Mesenteric fat pad (tissue), 1 donor: ENCODE measurements around the gene PAWR. TPM values are rescaled to one million over a fixed set of nuclear protein-coding genes. Genes with fewer than 3 reads are reported as not detected.
A peak's percentile ranks its signal among the peaks of the same experiment; 100 is the strongest.

ENCODE experiments used
- DNase-seq: peaks from one replicate; pipeline ENCODE4 v3.0.0-alpha.2; 2020; ENCODE audit warnings: low spot score
- long read RNA-seq: library from polyadenylated mRNA; unstranded; transcript quantifications from one replicate; pipeline ENCODE4 v2.0.0, GENCODE V29; 2020
- total RNA-seq: library from RNA; stranded (reverse); fragmentation: NEBNext Ultra II Directional; extraction: Animal tissue kit (Norgen Biotek cat#: 25700); gene quantifications from one replicate; pipeline ENCODE4 v1.2.1, GENCODE V29; 2021
- donor health status: DM: yes; HTN: yes; CAD: no.

PAWR gene, protein sequence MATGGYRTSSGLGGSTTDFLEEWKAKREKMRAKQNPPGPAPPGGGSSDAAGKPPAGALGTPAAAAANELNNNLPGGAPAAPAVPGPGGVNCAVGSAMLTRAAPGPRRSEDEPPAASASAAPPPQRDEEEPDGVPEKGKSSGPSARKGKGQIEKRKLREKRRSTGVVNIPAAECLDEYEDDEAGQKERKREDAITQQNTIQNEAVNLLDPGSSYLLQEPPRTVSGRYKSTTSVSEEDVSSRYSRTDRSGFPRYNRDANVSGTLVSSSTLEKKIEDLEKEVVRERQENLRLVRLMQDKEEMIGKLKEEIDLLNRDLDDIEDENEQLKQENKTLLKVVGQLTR
- 25.9 TPM for total RNA-seq
- long read RNA-seq, partial matches to known transcripts = 0 of 3 reads
- long read RNA-seq, other reads (novel, unspliced or antisense) = 2 of 3 reads

DNA sequence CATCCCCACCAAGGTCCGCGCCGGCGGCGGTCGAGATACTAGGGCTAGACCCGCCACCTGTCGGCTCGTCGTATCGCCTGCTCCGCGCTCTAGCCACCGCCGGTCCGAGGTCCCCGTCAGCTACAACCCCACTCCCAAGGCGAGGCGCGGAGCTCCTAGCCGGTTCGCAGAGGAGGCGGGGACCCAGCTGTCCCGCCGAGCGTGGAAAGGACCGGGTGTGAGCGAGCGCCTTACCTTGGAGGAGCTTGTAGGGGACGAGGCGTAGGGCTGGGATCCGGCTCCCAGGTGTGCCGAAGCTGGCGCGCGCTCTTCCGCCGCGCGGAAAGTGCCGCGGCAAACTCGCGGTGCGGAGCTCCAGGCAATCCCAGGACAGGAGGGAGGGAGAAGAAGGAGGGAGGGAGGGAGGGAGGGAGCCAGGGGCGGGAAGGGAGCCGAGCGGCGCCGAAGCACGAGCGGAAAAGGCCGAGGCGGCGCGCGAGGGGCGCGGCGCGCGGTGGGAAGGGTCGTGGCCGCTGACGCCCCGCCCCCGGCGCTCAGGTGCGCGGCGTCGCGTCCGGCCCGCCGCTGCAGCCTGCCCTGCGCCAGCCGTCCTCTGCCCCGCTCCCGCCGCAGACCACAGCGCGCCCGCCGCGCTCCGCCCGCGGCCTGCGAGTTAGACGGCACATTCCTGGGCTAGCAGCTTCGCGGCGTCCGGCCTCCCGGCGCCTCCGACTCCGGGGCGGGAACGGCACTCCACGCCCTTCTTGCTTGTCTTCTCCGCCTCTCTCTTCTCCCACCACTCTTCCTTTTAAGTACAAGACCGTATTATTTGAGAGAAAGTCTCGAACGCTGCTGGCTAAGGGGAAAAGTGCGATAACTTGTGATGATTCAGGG, at the start of gene PAWR:
Gene PAWR, minus strand, starts transcription at position 327 of the 873 bp plus-strand sequence. CDS start 720 bp downstream, outside the sequence.
- peak; percentile 90 for DNase-seq

DNA sequence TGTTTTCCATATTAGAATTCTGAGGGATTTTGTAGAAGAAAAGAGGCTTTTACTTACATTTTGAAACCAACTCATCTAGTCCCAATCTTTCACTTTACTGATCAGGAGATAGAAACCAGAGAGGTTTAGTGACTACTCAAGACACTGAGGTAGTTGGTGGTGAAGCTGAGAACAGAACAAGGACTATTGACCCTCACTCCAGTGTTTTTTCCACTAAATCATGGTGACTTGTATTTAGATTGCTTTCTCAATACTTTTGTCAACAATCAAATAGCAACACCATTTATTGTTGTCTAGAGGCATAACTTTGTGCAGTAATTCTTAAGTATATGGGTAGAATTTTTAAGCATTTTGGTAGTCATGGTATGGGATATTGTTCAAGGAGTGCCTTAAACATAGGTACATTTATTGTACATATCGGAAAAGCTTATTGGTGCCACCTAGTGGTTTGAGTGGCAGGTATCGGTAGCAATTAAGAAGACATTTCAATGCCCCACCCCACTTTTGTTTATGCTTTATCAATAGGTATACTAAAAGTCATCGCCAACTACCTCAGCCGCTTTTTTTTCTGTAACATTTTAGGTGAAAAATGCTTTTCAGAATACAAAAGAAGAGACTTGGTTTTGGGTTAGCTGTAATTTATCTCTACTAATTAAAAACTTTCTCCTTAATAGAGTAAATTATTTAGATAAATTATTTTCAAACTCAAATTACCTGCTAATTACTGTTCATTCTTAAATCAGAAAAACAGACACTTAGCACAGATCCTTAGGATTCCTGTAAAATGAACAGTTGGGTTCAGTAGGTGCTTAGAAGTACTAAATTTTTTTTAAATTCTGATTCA, 47.3 kb upstream of the PAWR start:
- DNase-seq = no peak

DNA sequence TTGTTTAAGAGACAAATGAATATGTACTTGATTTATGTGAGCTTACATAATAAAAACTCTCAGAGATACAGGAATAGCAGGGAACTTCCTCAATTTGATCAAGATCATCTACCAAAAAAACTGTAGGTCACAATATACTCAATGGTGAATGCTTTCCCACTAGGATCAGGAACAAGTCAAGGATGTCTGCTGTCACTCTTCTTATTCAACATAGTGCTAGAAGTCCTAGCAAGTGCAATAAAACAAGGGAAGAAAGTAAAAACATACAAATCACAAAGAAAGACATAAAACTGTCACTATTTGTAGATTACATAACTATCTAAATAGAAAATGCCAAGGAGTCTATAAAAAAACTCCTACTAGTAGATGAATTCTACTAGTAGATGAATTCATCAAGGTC, 41.9 kb upstream of the PAWR start:
- no peak for DNase-seq

DNA sequence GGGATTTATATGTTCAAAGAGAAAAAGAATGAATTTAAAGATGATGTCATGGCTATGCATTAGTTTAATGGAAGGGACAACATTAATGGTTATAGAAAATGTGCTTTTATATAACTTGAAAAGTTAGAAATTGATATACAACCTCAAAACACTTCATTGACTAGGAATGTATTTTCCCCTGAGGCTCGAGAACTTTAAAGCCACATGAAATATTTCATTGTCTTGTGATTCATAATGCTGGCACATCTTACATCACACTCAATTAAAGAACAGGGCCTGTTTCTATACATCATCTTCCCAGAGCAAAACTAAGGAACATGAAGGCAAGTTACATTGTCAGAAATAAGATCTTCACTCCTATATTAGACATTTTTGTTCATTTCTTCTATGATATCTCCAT, 35.2 kb upstream of the PAWR start:
- DNase-seq = no peak

DNA sequence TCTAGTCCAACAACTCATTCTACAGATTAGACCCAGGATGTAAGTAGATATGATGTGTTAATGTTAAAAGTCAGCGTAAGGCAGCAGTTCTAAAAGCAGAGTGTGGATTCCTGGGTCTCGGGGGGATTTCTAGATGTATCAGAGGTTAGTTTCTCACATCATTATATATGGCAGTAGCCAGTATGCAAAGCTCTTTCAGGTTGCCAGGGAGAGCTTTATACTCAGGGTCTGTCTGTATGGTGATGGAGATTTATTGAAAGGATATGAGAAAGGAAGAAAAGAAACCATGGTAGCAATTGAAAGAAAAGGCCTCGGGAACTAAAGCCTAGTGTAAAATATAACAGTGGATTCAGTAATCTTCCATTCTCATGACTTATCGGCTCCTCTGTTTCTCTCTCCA, 26.2 kb upstream of the PAWR start:
- no peak for DNase-seq

DNA sequence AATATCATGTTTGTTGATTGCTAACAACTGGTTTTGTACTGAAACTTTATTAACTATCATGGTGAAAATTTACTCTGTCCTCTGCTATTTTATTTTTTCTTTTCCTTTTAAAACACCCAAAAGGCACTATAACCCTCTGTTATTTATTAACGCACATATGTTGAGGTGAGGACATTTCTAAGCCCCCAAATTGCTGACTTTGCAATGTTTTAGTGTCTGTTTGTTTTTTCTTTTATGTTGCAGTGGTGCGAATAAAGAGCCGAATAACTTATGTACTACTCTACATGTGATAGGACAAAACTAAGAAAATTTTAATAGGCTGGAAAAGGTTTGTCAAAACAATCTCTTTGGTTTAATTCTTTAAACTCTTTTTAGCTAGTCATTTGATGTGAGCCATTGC, 24.5 kb upstream of the PAWR start:
- DNase-seq = no peak

DNA sequence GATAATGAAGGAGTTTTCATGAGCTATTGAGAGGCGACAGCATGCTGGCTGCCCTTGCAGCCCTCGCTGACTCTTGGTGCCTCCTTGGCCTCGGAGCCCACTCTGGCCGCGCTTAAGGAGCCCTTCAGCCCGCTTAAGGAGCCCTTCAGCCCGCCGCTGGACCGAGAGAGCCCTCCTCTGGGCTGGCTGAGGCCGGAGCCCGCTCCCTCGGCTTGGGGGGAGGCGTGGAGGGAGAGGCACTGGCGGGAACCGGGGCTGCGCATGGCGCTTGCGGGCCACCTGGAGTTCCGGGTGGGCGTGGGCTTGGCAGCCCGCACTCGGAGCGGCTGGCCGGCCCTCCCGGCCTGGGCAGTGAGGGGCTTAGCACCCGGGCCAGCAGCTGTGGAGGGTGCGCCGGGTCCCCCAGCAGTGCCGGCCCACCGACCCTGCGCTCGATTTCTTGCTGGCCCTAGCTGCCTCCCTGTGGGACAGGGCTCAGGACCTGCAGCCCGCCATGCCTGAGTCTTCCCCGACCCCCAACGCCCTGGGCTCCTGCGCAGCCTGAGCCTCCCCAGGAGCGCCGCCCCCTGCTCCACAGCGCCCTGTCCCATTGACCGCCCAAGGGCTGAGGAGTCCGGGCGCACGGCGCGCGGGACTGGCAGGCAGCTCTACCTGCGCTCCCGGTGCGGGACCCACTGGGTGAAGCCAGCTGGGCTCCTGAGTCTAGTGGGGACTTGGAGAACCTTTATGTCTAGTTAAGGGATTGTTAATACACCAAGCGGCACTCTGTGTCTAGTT, 20.1 kb upstream of the PAWR start:
- DNase-seq = no peak

DNA sequence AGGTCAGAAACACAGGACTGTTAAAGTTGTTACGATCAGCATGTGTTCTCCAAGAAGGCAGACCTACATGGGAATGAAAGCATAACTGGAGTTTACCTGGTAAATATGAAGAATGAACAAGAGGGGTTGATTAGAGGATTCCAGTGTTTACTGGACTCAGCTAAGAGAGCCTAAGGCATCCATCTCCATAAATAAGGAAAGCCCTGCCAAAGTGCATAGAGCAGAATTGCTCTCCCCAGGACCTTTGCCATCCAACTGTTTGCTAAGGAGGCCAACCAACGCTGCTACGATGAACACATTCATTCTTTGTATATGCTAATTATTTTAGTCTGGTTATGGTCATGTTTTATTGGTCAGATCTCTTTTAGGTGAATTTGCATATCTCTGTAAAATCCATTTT, 17.1 kb upstream of the PAWR start:
- DNase-seq = no peak

DNA sequence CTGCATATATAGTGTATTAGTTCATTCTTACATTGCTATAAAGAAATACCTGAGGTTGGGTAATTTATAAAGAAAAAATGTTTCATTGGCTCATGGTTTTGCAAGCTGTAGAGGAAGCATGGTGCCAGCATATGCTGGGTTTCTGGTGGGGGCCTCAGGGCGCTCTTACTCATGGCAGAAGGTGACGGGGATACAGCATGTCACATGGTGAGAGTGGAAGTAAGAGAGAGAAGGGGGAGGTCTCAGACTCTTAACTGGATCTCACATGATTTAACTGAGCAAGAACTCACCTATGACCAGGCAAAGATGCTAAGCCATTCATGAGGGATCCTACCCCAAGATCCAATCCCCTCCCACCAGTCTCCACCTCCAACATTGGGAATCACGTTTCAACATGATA, 15.9 kb upstream of the PAWR start:
- DNase-seq = no peak

DNA sequence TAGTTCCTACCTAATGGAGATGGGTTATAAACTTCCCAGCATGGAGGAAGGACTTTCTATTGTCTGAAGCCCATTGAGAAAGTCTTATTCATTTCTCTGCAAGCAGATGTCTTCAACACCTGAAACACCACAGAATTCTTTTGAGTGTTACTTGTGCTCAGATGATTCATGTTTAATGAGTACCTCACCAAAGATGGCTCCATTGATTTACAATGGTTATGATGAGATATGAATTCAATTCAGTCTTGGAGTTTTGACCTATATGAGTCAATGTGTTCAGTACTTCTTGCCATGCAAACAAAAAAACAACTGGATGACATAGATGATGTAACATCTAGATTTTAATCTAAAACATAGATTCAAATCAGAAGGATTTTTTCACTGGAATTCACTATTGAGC, 15.4 kb upstream of the PAWR start:
- no peak for DNase-seq

DNA sequence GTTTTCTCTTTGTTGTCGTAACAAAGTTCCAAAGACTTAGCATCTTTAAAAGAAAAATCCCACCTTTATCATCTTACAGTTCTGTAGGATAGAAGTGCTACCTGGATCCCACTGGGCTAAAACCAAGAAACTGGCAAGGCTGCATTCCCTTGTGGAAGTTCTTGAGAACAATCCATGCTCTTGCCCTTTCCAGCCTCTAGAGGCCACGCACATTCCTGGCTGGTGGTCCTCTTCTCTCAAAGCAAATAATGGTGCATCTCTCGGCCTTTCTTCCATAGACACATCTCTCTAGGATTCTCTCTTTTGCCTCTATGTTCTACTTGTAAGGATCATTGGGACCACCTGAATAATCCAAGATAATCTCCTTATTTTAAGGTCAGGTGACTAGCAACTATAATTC, 8.2 kb upstream of the PAWR start:
- DNase-seq = no peak

DNA sequence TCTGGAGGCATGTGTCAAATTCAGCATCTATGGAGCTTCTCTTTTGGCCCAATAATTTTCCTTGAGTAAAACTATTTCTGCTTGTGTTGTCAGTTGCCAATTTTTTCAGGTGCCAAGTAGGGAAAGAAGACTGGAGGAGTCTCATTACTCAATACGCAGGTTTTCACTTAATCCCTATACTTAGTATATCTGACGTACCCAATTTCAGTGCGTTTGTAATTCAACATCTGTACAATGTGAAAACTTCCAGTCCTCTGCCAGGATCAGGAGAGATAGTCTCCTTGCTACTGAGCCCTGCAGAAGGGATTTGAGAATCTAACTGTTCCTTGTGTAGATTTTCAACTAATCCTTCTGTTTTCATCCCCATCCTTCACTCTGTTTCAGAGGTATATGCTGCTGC, 5.7 kb upstream of the PAWR start:
- DNase-seq = no peak

DNA sequence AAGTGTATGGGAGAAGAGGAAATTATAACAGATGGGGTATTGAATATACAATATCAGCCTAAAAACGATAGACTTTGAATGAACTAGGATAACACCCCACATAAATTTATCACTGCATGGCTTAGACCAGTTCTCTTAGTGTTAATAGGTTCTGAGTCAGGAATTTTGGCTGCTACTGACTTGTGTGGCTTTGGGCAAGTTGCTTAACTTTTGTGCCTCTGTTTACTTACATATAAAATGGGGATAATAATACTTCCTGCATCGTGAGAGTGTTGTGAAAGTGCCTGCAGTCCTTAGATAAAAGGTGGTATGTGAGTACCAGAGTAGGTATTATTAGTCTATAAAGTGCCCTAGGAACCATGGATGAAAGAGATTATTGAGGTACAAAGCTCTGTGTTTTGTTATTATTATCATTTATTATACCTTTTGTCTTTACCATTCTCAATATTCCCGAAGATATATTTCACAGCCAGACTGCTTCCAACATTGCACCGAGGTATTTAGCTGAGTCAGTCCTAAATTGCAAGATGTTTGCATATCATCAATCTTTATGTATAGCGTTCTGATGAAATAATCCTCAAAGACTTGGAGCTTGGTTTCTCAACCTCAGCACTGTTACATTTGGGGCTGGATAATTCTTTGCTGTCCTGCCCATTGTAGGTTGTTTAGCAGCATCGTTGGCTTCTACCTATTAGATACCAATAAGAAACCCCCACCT, 2.3 kb upstream of the PAWR start:
- DNase-seq = no peak

DNA sequence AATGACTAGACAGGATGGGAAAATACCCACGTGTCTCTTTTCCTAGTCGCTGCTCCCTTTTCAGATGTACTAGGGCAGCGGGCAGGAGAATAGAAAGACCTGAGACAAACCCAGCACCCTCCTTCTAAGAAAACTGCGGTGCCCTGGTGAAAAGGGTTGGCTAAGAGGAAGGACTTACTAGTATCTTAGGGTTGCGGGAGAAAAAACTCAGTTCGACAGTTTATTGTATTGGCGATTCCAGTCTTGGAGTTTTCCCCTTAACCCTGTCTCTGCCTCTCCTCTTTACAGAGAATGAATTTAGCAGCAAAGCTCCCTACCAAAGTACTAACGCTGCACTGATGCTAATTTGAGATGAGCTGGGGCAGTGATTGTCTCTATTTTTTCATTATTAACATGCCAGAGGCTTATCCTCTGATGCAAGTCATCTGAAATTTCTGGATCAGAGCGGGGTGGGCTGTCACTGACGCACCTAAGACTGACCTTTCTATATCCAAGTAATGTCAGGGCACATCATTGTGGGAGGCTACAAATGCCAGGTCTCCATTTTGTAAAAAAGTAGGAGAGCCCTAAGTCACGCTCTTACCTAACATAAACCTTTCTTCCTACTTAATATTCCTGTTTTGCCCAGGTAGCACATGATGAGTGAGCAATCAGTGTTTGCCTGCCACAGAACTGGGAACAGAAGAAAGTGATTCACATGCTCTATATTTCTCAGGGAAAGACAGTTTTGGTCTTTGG, 916 bp upstream of the PAWR start:
- no peak for DNase-seq

DNA sequence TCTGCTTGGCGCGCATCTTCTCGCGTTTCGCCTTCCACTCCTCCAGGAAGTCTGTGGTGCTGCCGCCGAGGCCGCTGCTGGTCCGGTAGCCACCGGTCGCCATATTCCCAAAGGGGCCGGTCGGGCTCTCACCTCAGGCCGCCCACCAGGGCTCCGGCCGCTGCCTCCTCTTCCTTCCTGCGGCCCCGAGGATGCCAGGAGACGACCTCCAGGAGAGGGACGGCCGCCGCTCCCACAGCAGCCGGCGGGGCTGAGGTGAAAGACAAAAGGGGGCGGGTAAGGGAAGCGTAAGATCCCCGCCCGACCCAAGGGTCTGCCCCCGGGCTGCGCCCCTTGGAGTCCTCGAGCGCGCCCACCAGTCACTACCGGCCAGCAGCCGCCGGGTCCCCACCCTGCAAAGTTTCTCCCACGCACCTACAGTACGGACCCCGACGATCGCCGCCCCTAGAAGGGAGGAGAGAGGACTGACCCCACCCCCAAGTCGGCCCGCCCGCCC, 574 bp downstream of the PAWR start:
- no peak for DNase-seq

DNA sequence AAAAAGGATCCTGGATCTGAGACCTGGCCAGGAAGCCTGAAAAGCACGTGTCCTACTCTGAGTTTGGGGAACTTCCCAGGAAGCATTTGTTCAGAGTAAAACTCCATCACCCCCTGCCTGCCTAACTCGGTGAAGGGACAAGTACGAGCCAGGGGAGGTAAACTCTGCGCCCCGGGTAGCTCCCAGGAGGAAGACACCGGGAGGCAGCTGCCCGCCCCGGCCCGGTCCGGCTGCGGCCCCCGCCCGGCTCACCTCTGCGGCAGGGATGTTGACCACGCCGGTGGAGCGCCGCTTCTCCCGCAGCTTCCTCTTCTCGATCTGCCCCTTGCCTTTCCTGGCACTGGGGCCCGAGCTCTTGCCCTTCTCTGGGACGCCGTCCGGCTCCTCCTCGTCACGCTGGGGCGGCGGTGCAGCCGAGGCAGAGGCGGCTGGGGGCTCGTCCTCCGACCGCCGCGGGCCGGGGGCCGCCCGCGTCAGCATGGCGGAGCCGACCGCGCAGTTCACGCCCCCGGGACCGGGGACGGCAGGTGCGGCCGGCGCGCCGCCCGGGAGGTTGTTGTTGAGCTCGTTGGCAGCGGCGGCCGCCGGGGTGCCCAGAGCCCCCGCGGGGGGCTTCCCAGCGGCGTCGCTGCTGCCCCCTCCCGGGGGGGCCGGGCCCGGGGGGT, 1.2 kb downstream of the PAWR start:
- DNase-seq = no peak

DNA sequence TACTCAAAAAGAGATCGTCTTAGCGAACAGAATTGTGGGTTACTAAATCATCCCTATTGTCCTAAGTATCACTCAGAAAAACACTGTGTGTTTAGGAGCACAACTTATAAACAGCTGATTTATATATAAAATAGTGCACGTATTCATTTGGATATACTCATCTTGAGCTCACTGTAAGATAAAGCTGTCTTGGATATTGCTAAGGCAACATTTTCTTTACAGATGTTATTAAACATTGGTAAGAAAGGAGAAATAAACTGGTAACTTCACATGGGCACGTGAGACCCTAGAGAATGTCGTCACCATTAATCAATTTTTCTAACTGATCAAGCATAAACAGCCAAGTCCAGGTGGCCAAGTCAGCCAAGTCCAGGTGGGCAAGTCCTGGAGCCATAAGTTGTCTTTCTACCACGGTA, 1.7 kb downstream of the PAWR start:
- no peak for DNase-seq

DNA sequence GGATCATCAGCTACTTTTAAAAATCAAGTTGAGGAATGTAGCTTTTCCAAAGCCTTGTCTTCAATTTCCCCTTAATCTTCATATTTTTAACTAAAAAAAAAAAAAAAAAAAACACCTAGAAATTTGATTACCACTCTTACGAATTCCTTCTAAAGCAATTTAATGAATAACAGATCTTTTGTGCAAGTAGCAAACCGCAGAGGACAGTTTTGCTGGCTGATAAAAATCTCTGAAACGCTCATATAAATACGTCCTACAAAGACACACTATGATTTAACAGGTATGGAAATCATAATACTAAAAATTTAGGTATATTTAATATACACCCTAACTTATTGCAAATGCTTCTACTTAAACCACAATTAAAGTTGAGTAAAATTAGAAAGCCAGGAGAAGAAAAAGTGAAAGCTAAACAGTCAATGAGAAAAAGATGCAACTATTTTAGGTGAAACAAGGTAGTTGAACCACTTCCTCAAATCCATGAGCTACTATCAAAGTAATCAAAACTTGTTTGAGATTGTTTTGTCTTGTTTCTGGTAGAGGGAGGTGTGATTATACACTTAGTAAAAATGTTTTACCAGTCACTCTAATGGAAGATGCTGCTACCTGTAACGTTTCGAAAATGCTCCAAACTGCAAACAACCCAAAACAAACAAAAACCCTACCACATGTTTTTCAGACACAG, 2.2 kb downstream of the PAWR start:
- DNase-seq = no peak
